K562 (cell line): ENCODE measurements around the gene SGMS1. TPM values are rescaled to one million over a fixed set of nuclear protein-coding genes. Genes with fewer than 3 reads are reported as not detected.

Experiments used
- ATAC-seq: fragments of 200-7000 bp; cut with Tn5 transposase; 3 replicates; pipeline ENCODE4 v1.9.1; 2020; ENCODE audit warnings: moderate library complexity
- BruUV-seq: library from RNA; stranded (reverse); fragments of 400-500 nt; replicated peaks from 2 replicates; lab custom pipeline; 2021; lab: Mats Ljungman, UMichigan
- CTCF ChIA-PET: fragments of 300-600 bp; formaldehyde crosslinking; extraction: SDS; loops from one replicate; lab custom pipeline; 2021; ENCODE audit warnings: low intra/inter-chr PET ratio; lab: Yijun Ruan, JAX
- POLR2A ChIA-PET: fragments of 300-600, 350-650 bp; sonication (Branson Sonifier 250); formaldehyde crosslinking; extraction: SDS; loops from one replicate; lab custom pipeline; 2021; ENCODE audit warnings: antibody characterized with exemption, inconsistent platforms; lab: Yijun Ruan, JAX
- DNase-seq, 4 experiments: peaks; one replicate each; pipeline versions ENCODE4 v3.0.0 to v3.0.0-alpha.2; 2011 to 2018; ENCODE audit warnings: low spot score in 3 of 4, mixed read lengths in 3 of 4; ENCODE audit errors: extremely low read depth in 1 of 4
- FAIRE-seq: peaks from 2 replicates; lab custom pipeline; 2011; peaks lifted over from hg19 to GRCh38; lab: Jason Lieb, UNC
- H2AFZ ChIP-seq: 2 replicates; pipeline ENCODE4 v1.6.0; 2011; ENCODE audit warnings: low read depth, low read length, control low read depth, inconsistent platforms
- H3K27ac ChIP-seq: fragments of 200-600 bp; 3 replicates; pipeline ENCODE4 v1.8.0; 2011; ENCODE audit warnings: low read depth, mild to moderate bottlenecking, control low read depth, inconsistent platforms, low read length, moderate library complexity, mixed read lengths; ENCODE audit errors: extremely low read depth
- H3K27me3 ChIP-seq, 2 experiments: fragments of 300-600 bp in 1 of 2; 2 replicates in 1 of 2; 3 replicates in 1 of 2; pipeline versions ENCODE4 v1.6.0 to v1.8.0; 2011; ENCODE audit warnings: inconsistent platforms in 2 of 2, low read length in 2 of 2, mild to moderate bottlenecking in 1 of 2, mixed read lengths in 1 of 2, moderate library complexity in 1 of 2; ENCODE audit not compliant: control insufficient read depth in 2 of 2, insufficient read depth in 2 of 2
- H3K36me3 ChIP-seq: fragments of 300-600 bp; 3 replicates; pipeline ENCODE4 v1.8.0; 2011; ENCODE audit warnings: mild to moderate bottlenecking, low read length, inconsistent platforms; ENCODE audit not compliant: control insufficient read depth, insufficient read depth
- H3K4me1 ChIP-seq, 2 experiments: fragments of 200-600 bp in 1 of 2; replicated peaks in 1 of 2; 2 replicates in 1 of 2; 3 replicates in 1 of 2; pipeline versions ENCODE4 v1.5.1 to v1.8.0; 2011; ENCODE audit warnings: inconsistent platforms in 2 of 2, low read length in 2 of 2, mild to moderate bottlenecking in 1 of 2, mixed read lengths in 1 of 2, moderate library complexity in 1 of 2; ENCODE audit not compliant: control insufficient read depth in 2 of 2, insufficient read depth in 2 of 2
- H3K4me2 ChIP-seq: 2 replicates; pipeline ENCODE4 v1.6.1; 2011; ENCODE audit warnings: low read length, control low read depth, inconsistent platforms, mixed read lengths; ENCODE audit not compliant: insufficient read depth
- H3K4me3 ChIP-seq: fragments of 200-600 bp; sonication (generic), shearing (Covaris generic); 2 replicates; pipeline ENCODE4 v1.5.1; 2016; ENCODE audit warnings: control low read depth, inconsistent platforms
- H3K79me2 ChIP-seq: fragments of 200-600 bp; 3 replicates; pipeline ENCODE4 v1.8.0; 2011; ENCODE audit warnings: low read length, inconsistent platforms; ENCODE audit not compliant: control insufficient read depth, insufficient read depth
- H3K9ac ChIP-seq, 2 experiments: 2 replicates each; pipeline versions ENCODE4 v1.6.0 to v1.6.1; 2011; ENCODE audit warnings: low read depth in 2 of 2, low read length in 2 of 2, control low read depth in 1 of 2, inconsistent platforms in 1 of 2, mild to moderate bottlenecking in 1 of 2, mixed read lengths in 1 of 2; ENCODE audit not compliant: insufficient read depth in 1 of 2
- H3K9me1 ChIP-seq: one replicate; pipeline ENCODE4 v1.6.0; 2011; ENCODE audit warnings: inconsistent platforms, mild to moderate bottlenecking, low read length, moderate library complexity; ENCODE audit not compliant: control insufficient read depth, insufficient read depth
- H3K9me3 ChIP-seq: replicated peaks from 2 replicates; pipeline ENCODE4 v1.5.1; 2011; ENCODE audit warnings: low read depth, low read length, inconsistent platforms; ENCODE audit not compliant: control insufficient read depth, insufficient read depth
- H4K20me1 ChIP-seq: replicated peaks from 2 replicates; pipeline ENCODE4 v1.6.1; 2011; ENCODE audit warnings: low read length, inconsistent platforms, mixed read lengths; ENCODE audit not compliant: control insufficient read depth, insufficient read depth
- ATF7 ChIP-seq: fragments of 450-650 bp; IDR thresholded peaks from 2 replicates; pipeline ENCODE4 v1.7.1; 2014; ENCODE audit warnings: mild to moderate bottlenecking, moderate library complexity
- CBX3 ChIP-seq, 2 experiments: IDR thresholded peaks; 1 replicate in 1 of 2; 2 replicates in 1 of 2; pipeline ENCODE4 v1.6.1; 2012; ENCODE audit warnings: inconsistent platforms in 2 of 2, low read length in 2 of 2, borderline replicate concordance in 1 of 2, control low read depth in 1 of 2
- CTBP1 ChIP-seq: fragments of 450-650 bp; IDR thresholded peaks from 2 replicates; pipeline ENCODE4 v1.6.1; 2016; ENCODE audit warnings: borderline replicate concordance
- ELF4 ChIP-seq: fragments of 450-650 bp; formaldehyde crosslinking; IDR thresholded peaks from 2 replicates; pipeline ENCODE4 v1.4.0; 2022; ENCODE audit warnings: missing genetic modification characterization
- EZH2 ChIP-seq: IDR thresholded peaks from 2 replicates; pipeline ENCODE4 v1.6.1; 2012; ENCODE audit warnings: low read depth, mild to moderate bottlenecking, inconsistent platforms, low read length, borderline replicate concordance
- FOXM1 ChIP-seq, 2 experiments: fragments of 450-650 bp in 1 of 2; sonication (generic) in 1 of 2; formaldehyde crosslinking in 1 of 2; IDR thresholded peaks; 2 replicates each; pipeline versions ENCODE4 v1.6.1 to v1.9.0; 2017 to 2022; ENCODE audit warnings: low read depth in 2 of 2, mild to moderate bottlenecking in 2 of 2, missing genetic modification reagents in 1 of 2, moderate library complexity in 1 of 2
- HLTF ChIP-seq: fragments of 450-650 bp; IDR thresholded peaks from 2 replicates; pipeline ENCODE4 v1.6.1; 2016
- NCOA4 ChIP-seq: fragments of 450-650 bp; IDR thresholded peaks from 2 replicates; pipeline ENCODE4 v1.6.1; 2018; ENCODE audit warnings: mild to moderate bottlenecking; ENCODE audit not compliant: partially characterized antibody
- NFIC ChIP-seq: fragments of 450-650 bp; IDR thresholded peaks from 2 replicates; pipeline ENCODE4 v1.6.1; 2017; ENCODE audit warnings: mild to moderate bottlenecking, inconsistent platforms
- RBM25 ChIP-seq: fragments of 200-400 bp; formaldehyde crosslinking; IDR thresholded peaks from 2 replicates; pipeline ENCODE4 v1.6.1; 2018; ENCODE audit warnings: low read length, low read depth, moderate library complexity; ENCODE audit not compliant: severe bottlenecking
- TBL1XR1 ChIP-seq, 2 experiments: IDR thresholded peaks; 2 replicates each; pipeline ENCODE4 v1.6.1; 2012; ENCODE audit warnings: improper control_type of control experiment in 2 of 2, low read length in 2 of 2, mild to moderate bottlenecking in 1 of 2
- TCFL5 ChIP-seq: fragments of 250-450 bp; sonication (Bioruptor Pico); conservative IDR thresholded peaks from 2 replicates; pipeline ENCODE4 v1.6.1; 2021; ENCODE audit warnings: mild to moderate bottlenecking, moderate library complexity, matching md5 sums
- ZNF224 ChIP-seq: sonication (generic); formaldehyde crosslinking; IDR thresholded peaks from 2 replicates; pipeline ENCODE4 v1.8.0; 2022; ENCODE audit warnings: mild to moderate bottlenecking, missing genetic modification reagents
- ZNF707 ChIP-seq: fragments of 250-450 bp; sonication (Bioruptor Pico); conservative IDR thresholded peaks from 2 replicates; pipeline ENCODE4 v1.8.0; 2022; ENCODE audit warnings: inconsistent platforms, mild to moderate bottlenecking, moderate library complexity
- ZNF778 ChIP-seq: fragments of 450-650 bp; formaldehyde crosslinking; IDR thresholded peaks from 2 replicates; pipeline ENCODE4 v1.4.0; 2020; ENCODE audit warnings: mild to moderate bottlenecking, moderate library complexity
- ZNF780A ChIP-seq: fragments of 250-450 bp; sonication (Bioruptor Pico); IDR thresholded peaks from 2 replicates; pipeline ENCODE4 v1.5.0; 2021; ENCODE audit warnings: mild to moderate bottlenecking
- WGBS: fragments of 100-300 bp; shearing (Covaris generic); methylation state at CpG from one replicate; pipeline ENCODE4 v1.1.6; 2016; ENCODE audit warnings: low coverage, mixed read lengths; ENCODE audit not compliant: insufficient coverage; ENCODE audit errors: missing lambda C conversion rate; 5-methylcytosine and 5-hydroxymethylcytosine counted together
- in situ Hi-C: fragments of 300-500 bp; cut with MboI; formaldehyde crosslinking; loops from 4 replicates; pipeline ENCODE4 v1.15.0; 2018; ENCODE audit warnings: inconsistent platforms, mixed read lengths
- intact Hi-C: fragments of 100-400 bp; cut with micrococcal nuclease; formaldehyde crosslinking; loops from 2 replicates; pipeline ENCODE4 v1.14.2; 2022
- polyA plus RNA-seq, 8 experiments: library from polyadenylated mRNA; depleted of rRNA in 4 of 8; stranded (reverse) in 5 of 8; unstranded in 3 of 8; fragments of >200 nt; fragmentation: Nextera tagmentation in 2 of 8; fragmentation: Illumina TruSeq in 1 of 8; extraction: Ambion mirVana in 2 of 8; extraction: Trizol in 1 of 8; gene quantifications; 2 replicates each; pipeline versions ENCODE4 v1.2.1 to v1.2.3, GENCODE V29; 2011 to 2014; ENCODE audit warnings: inconsistent platforms in 1 of 8, missing spikeins in 1 of 8
- total RNA-seq, 7 experiments: library from RNA; depleted of rRNA in 6 of 7; stranded (reverse); fragments of >200 nt in 6 of 7; fragmentation: Illumina TruSeq in 2 of 7; extraction: Trizol in 2 of 7; gene quantifications; 2 replicates each; pipeline versions ENCODE4 v1.2.1 to v1.2.3, GENCODE V29; 2011 to 2021; ENCODE audit warnings: low replicate concordance in 1 of 7

The SGMS1 gene
- total and polyA plus RNA-seq, 9 of the 15 experiments (the other 6 are each of a cell fraction or from before 2014, with no cell fraction given) = 22.6 to 232 (median 82.2) TPM

GRCh38 chr10:50615658-50616057, 8.1 kb downstream of the SGMS1 start:
- in situ Hi-C loops (no loop called here), intact Hi-C loops (no loop called here)
- ChIA-PET CTCF (no interaction called here), POLR2A (interaction anchor here (0.7 to 1.6 kb wide), 4 partner anchors 9 to 21 kb away, joined by 3 to 4 read pairs (median 3); no protein-coding TSS in a partner anchor)
- ATAC-seq (no peak), FAIRE-seq (no peak), DNase-seq (no peak)
- H3K27me3 ChIP-seq = no peaks in the 10 kb centered on the region
- H4K20me1 ChIP-seq = peaks cover 14% of the 10 kb centered on the region
- H3K36me3 ChIP-seq = peaks cover 16% of the 10 kb centered on the region
- no peaks in the 10 kb centered on the region for H3K9me3 ChIP-seq
- H3K4me3 ChIP-seq = no peak overlapping the region
- TF ChIP-seq ELF4 (CRISPR knock-in tag) (no peak), ZNF224 (no peak), HLTF (no peak), TBL1XR1 (IDR thresholded peaks at IDR 0.05; ENCODE audit: low read length in 2 of 2) (no peak), ZNF707 (CRISPR knock-in tag) (no peak), ATF7 (no peak), EZH2 (no peak), RBM25 (no peak), ZNF780A (CRISPR knock-in tag) (no peak), CTBP1 (no peak), FOXM1 (IDR thresholded peaks at IDR 0.05; ENCODE audit: low read depth) (no peak), FOXM1 (CRISPR knock-in tag; IDR thresholded peaks at IDR 0.05; ENCODE audit: low read depth) (no peak), CBX3 (IDR thresholded peaks at IDR 0.05; ENCODE audit: borderline replicate concordance in 1 of 2, low read length in 2 of 2) (no peak), NFIC (no peak), ZNF778 (no peak), NCOA4 (no peak), TCFL5 (no peak)
- H3K9ac ChIP-seq = no peak overlapping the region
- no peak overlapping the region for H3K27ac ChIP-seq
- H3K9me1 ChIP-seq = peaks cover 4% of the 10 kb centered on the region
- BruUV-seq = no TSS peak
- WGBS = 69% methylated on average over 2 of the region's 2 CpGs
- H2AFZ ChIP-seq = no peak overlapping the region
- H3K4me2 ChIP-seq = no peak overlapping the region
- H3K79me2 ChIP-seq = peaks cover 100% of the 10 kb centered on the region
- peaks cover 7 to 40% of the 10 kb centered on the region in 2 experiments; a peak in 4 of 5 replicates for H3K4me1 ChIP-seq
